Measurements from ENCODE around the gene RASGEF1C.

Gene RASGEF1C

GRCh38 chr5:180207593-180207992, 1.4 kb downstream of the RASGEF1C start:
- Histone ChIP-seq H3K27me3 (ENCODE audit: low read length) (no peaks in the 10 kb centered on the region), H3K79me2 (ENCODE audit: insufficient read depth, low read length) (no peaks in the 10 kb centered on the region), H4K20me1 (ENCODE audit: low read depth, low read length) (no peaks in the 10 kb centered on the region), H3K9me2 (replicated peaks; ENCODE audit: insufficient read depth, low read length) (no peaks in the 10 kb centered on the region), H2AFZ (ENCODE audit: low read depth, low read length, severe bottlenecking) (no peak overlapping the region), H3K36me3 (ENCODE audit: low read length) (no peaks in the 10 kb centered on the region), H3F3A (ENCODE audit: insufficient read depth) (no peaks in the 10 kb centered on the region), H3K9ac (ENCODE audit: low read length) (no peak overlapping the region), H3K9me3 (ENCODE audit: insufficient read depth, low read length) (no peaks in the 10 kb centered on the region), H3K27ac (ENCODE audit: low read depth, low read length) (no peak overlapping the region), H3K4me3 (ENCODE audit: insufficient read depth, low read length, poor library complexity, severe bottlenecking) (no peak overlapping the region), H3K4me2 (ENCODE audit: low read depth, low read length, poor library complexity, severe bottlenecking) (no peak overlapping the region)
- no peak for TF ChIP-seq CTCF (IDR thresholded peaks at IDR 0.05; ENCODE audit: insufficient read depth, low read length, poor library complexity, severe bottlenecking)

GRCh38 chr5:180206993-180207392, 2.0 kb downstream of the RASGEF1C start:
- no peak overlapping the region for H2AFZ ChIP-seq (ENCODE audit: low read depth, low read length, severe bottlenecking)
- H3K9me3 ChIP-seq (ENCODE audit: insufficient read depth, low read length) = no peaks in the 10 kb centered on the region
- H3K79me2 ChIP-seq (ENCODE audit: insufficient read depth, low read length) = no peaks in the 10 kb centered on the region
- H3K4me2 ChIP-seq (ENCODE audit: low read depth, low read length, poor library complexity, severe bottlenecking) = no peak overlapping the region
- H3K36me3 ChIP-seq (ENCODE audit: low read length) = no peaks in the 10 kb centered on the region
- no peaks in the 10 kb centered on the region for H3K9me2 ChIP-seq (replicated peaks; ENCODE audit: insufficient read depth, low read length)
- H3K27me3 ChIP-seq (ENCODE audit: low read length) = no peaks in the 10 kb centered on the region
- no peak overlapping the region for H3K4me3 ChIP-seq (ENCODE audit: insufficient read depth, low read length, poor library complexity, severe bottlenecking)
- no peaks in the 10 kb centered on the region for H4K20me1 ChIP-seq (ENCODE audit: low read depth, low read length)
- no peak for TF ChIP-seq EZH2phosphoT487 (conservative IDR thresholded peaks at IDR 0.05; ENCODE audit: low read length)
- no peak for TF ChIP-seq CTCF (IDR thresholded peaks at IDR 0.05; ENCODE audit: insufficient read depth, low read length, poor library complexity, severe bottlenecking)
- H3K9ac ChIP-seq (ENCODE audit: low read length) = no peak overlapping the region
- no peaks in the 10 kb centered on the region for H3F3A ChIP-seq (ENCODE audit: insufficient read depth)
- no peak overlapping the region for H3K27ac ChIP-seq (ENCODE audit: low read depth, low read length)

GRCh38 chr5:180205916-180206315, 3.1 kb downstream of the RASGEF1C start:
- Histone ChIP-seq H3K9me3 (ENCODE audit: insufficient read depth, low read length) (no peaks in the 10 kb centered on the region), H3K79me2 (ENCODE audit: insufficient read depth, low read length) (no peaks in the 10 kb centered on the region), H4K20me1 (ENCODE audit: low read depth, low read length) (no peaks in the 10 kb centered on the region), H3K36me3 (ENCODE audit: low read length) (no peaks in the 10 kb centered on the region), H3K9me2 (replicated peaks; ENCODE audit: insufficient read depth, low read length) (no peaks in the 10 kb centered on the region), H3K4me2 (ENCODE audit: low read depth, low read length, poor library complexity, severe bottlenecking) (no peak overlapping the region), H3K9ac (ENCODE audit: low read length) (no peak overlapping the region), H3K27ac (ENCODE audit: low read depth, low read length) (no peak overlapping the region), H3K4me3 (ENCODE audit: insufficient read depth, low read length, poor library complexity, severe bottlenecking) (no peak overlapping the region), H3F3A (ENCODE audit: insufficient read depth) (no peaks in the 10 kb centered on the region), H2AFZ (ENCODE audit: low read depth, low read length, severe bottlenecking) (no peak overlapping the region), H3K27me3 (ENCODE audit: low read length) (no peaks in the 10 kb centered on the region)
- TF ChIP-seq EZH2phosphoT487 (conservative IDR thresholded peaks at IDR 0.05; ENCODE audit: low read length) (no peak), CTCF (IDR thresholded peaks at IDR 0.05; ENCODE audit: insufficient read depth, low read length, poor library complexity, severe bottlenecking) (no peak)
